ENCODE measurements around the gene STIP1. TPM values are rescaled to one million over a fixed set of nuclear protein-coding genes. Genes with fewer than 3 reads are reported as not detected.
A peak's percentile ranks its signal among the peaks of the same experiment; 100 is the strongest.
"Not testable (repeated sequence)": the region's sequence is repeated elsewhere in the genome, so short reads cannot be mapped to it uniquely, and the experiment has no call there.

The STIP1 gene
- total RNA-seq, 1 donor from 2014 or later: 139 TPM

- DNase-seq: no peak
Observed at GRCh38 chr11:64239662-64240434, 53.9 kb downstream of the STIP1 start.

- DNase-seq: peak; percentile 98
Observed at GRCh38 chr11:64240435-64241240, 54.7 kb downstream of the STIP1 start, which contains the start of gene FKBP2. FKBP2 (plus strand) TSS chr11:64241095; CDS start chr11:64242388, 1,293 bp downstream.

- peak; percentile 100 for DNase-seq
Observed at GRCh38 chr11:64241241-64241490, 55.2 kb downstream of the STIP1 start.

GRCh38 chr11:64241491-64242374 is 55.8 kb downstream of the STIP1 start:
- peak; percentile 52 for DNase-seq

GRCh38 chr11:64243236-64243854 is 57.4 kb downstream of the STIP1 start:
- no peak for DNase-seq

- DNase-seq: no peak
Observed at GRCh38 chr11:64244107-64244506, 58.1 kb downstream of the STIP1 start.

GRCh38 chr11:64244966-64245365 is 59.0 kb downstream of the STIP1 start:
- no peak for DNase-seq

- peak; percentile 34 for DNase-seq
Observed at GRCh38 chr11:64245401-64245796, 59.4 kb downstream of the STIP1 start.

GRCh38 chr11:64245797-64246620 is 60.0 kb downstream of the STIP1 start:
- peak; percentile 85 for DNase-seq

GRCh38 chr11:64246621-64246870 is 60.6 kb downstream of the STIP1 start:
- not testable (repeated sequence) for DNase-seq

GRCh38 chr11:64246871-64247728 is 61.1 kb downstream of the STIP1 start, which contains the start of gene PPP1R14B:
PPP1R14B (minus strand) TSS chr11:64246943; CDS start chr11:64246673, 270 bp downstream.
- peak; percentile 85 for DNase-seq

GRCh38 chr11:64247729-64248531 is 62.0 kb downstream of the STIP1 start:
- no peak for DNase-seq

GRCh38 chr11:64248578-64248977 is 62.6 kb downstream of the STIP1 start:
- DNase-seq: no peak

- no peak for DNase-seq
Observed at GRCh38 chr11:64249038-64249437, 63.1 kb downstream of the STIP1 start.

GRCh38 chr11:64249563-64250414 is 63.8 kb downstream of the STIP1 start:
- no peak for DNase-seq

- no peak for DNase-seq
Observed at GRCh38 chr11:64250415-64251015, 64.5 kb downstream of the STIP1 start.

GRCh38 chr11:64251016-64251752 is 65.2 kb downstream of the STIP1 start, which contains the start of gene PLCB3:
PLCB3 (plus strand) TSS chr11:64251530; CDS start chr11:64251650, 120 bp downstream.
- DNase-seq: peak; percentile 66

GRCh38 chr11:64251753-64252002 is 65.7 kb downstream of the STIP1 start:
- DNase-seq: no peak
